Measurements from ENCODE around the gene CRABP2.

The CRABP2 gene

GRCh38 chr1:156689035-156689952, 16.1 kb downstream of the CRABP2 start:
- DNase-seq: peak; percentile 76

GRCh38 chr1:156684227-156684782, 21.1 kb downstream of the CRABP2 start:
- no peak for DNase-seq

- no peak for DNase-seq
Measured at GRCh38 chr1:156682166-156682890, 23.1 kb downstream of the CRABP2 start.

- DNase-seq: no peak
Measured at GRCh38 chr1:156681196-156681960, 24.0 kb downstream of the CRABP2 start.

- DNase-seq: no peak
Measured at GRCh38 chr1:156680056-156680455, 25.3 kb downstream of the CRABP2 start.

GRCh38 chr1:156677616-156678596, 27.5 kb downstream of the CRABP2 start:
- DNase-seq: no peak

- no peak for DNase-seq
Measured at GRCh38 chr1:156676820-156677615, 28.4 kb downstream of the CRABP2 start, which contains the start of gene NES. TSS of gene NES (minus strand) at chr1:156677407. CDS start at chr1:156677264, 143 bp downstream.

GRCh38 chr1:156676114-156676819, 29.1 kb downstream of the CRABP2 start:
- no peak for DNase-seq

- DNase-seq: no peak
Measured at GRCh38 chr1:156675210-156676113, 29.9 kb downstream of the CRABP2 start.

GRCh38 chr1:156673387-156674121, 31.8 kb downstream of the CRABP2 start:
- DNase-seq: no peak

- DNase-seq: no peak
Measured at GRCh38 chr1:156671804-156672203, 33.6 kb downstream of the CRABP2 start.

GRCh38 chr1:156670791-156671190, 34.6 kb downstream of the CRABP2 start:
- no peak for DNase-seq

- DNase-seq: no peak
Measured at GRCh38 chr1:156670359-156670758, 35.0 kb downstream of the CRABP2 start.

GRCh38 chr1:156669794-156670193, 35.6 kb downstream of the CRABP2 start:
- no peak for DNase-seq

- no peak for DNase-seq
Measured at GRCh38 chr1:156668801-156669637, 36.4 kb downstream of the CRABP2 start.

GRCh38 chr1:156667968-156668709, 37.2 kb downstream of the CRABP2 start:
- no peak for DNase-seq

All from effector CD4-positive, alpha-beta T cell (primary cell).